Measurements from ENCODE around the gene PCSK2.

The PCSK2 gene

GRCh38 chr20:17470521-17470920 is 243.7 kb downstream of the PCSK2 start:
- TF ChIP-seq CTCF (IDR thresholded peaks at IDR 0.05; ENCODE audit: insufficient read depth, low read length, poor library complexity, severe bottlenecking): no peak
- Histone ChIP-seq H3K4me3 (replicated peaks; ENCODE audit: low read depth, low read length) (no peak overlapping the region), H3K36me3 (ENCODE audit: control insufficient read depth, insufficient read depth, low read length) (no peaks in the 10 kb centered on the region), H3K27me3 (replicated peaks; ENCODE audit: control insufficient read depth, insufficient read depth, low read length) (no peaks in the 10 kb centered on the region; the same call in 1 of the 2 replicates)
- no peak for DNase-seq (ENCODE audit: extremely low read depth, insufficient read length)

- no peaks in the 10 kb centered on the region; the same call in 1 of the 2 replicates for H3K27me3 ChIP-seq (replicated peaks; ENCODE audit: control insufficient read depth, insufficient read depth, low read length)
- TF ChIP-seq CTCF (IDR thresholded peaks at IDR 0.05; ENCODE audit: insufficient read depth, low read length, poor library complexity, severe bottlenecking): no peak
Measured at GRCh38 chr20:17470973-17471372, 244.1 kb downstream of the PCSK2 start.

GRCh38 chr20:17471606-17472187 is 244.9 kb downstream of the PCSK2 start:
- Histone ChIP-seq H3K4me3 (replicated peaks; ENCODE audit: low read depth, low read length) (no peak overlapping the region), H3K36me3 (ENCODE audit: control insufficient read depth, insufficient read depth, low read length) (no peaks in the 10 kb centered on the region), H3K27me3 (replicated peaks; ENCODE audit: control insufficient read depth, insufficient read depth, low read length) (no peaks in the 10 kb centered on the region; the same call in 1 of the 2 replicates)
- no peak for TF ChIP-seq CTCF (IDR thresholded peaks at IDR 0.05; ENCODE audit: insufficient read depth, low read length, poor library complexity, severe bottlenecking)
- no peak for DNase-seq (ENCODE audit: extremely low read depth, insufficient read length)

More at GRCh38 chr20:17470973-17471372, 244.1 kb downstream of the PCSK2 start:
- H3K36me3 ChIP-seq (ENCODE audit: control insufficient read depth, insufficient read depth, low read length): no peaks in the 10 kb centered on the region
- no peak for DNase-seq (ENCODE audit: extremely low read depth, insufficient read length)
- no peak overlapping the region for H3K4me3 ChIP-seq (replicated peaks; ENCODE audit: low read depth, low read length)

- Histone ChIP-seq H3K36me3 (ENCODE audit: control insufficient read depth, insufficient read depth, low read length) (no peaks in the 10 kb centered on the region), H3K4me3 (replicated peaks; ENCODE audit: low read depth, low read length) (no peak overlapping the region), H3K27me3 (replicated peaks; ENCODE audit: control insufficient read depth, insufficient read depth, low read length) (no peaks in the 10 kb centered on the region; the same call in 1 of the 2 replicates)
- TF ChIP-seq CTCF (IDR thresholded peaks at IDR 0.05; ENCODE audit: insufficient read depth, low read length, poor library complexity, severe bottlenecking): no peak
- no peak for DNase-seq (ENCODE audit: extremely low read depth, insufficient read length)
Measured at GRCh38 chr20:17473659-17474058, 246.8 kb downstream of the PCSK2 start.

GRCh38 chr20:17479063-17479657 is 252.3 kb downstream of the PCSK2 start:
- Histone ChIP-seq H3K27me3 (replicated peaks; ENCODE audit: control insufficient read depth, insufficient read depth, low read length) (no peaks in the 10 kb centered on the region; the same call in 1 of the 2 replicates), H3K4me3 (replicated peaks; ENCODE audit: low read depth, low read length) (no peak overlapping the region), H3K36me3 (ENCODE audit: control insufficient read depth, insufficient read depth, low read length) (no peaks in the 10 kb centered on the region)
- DNase-seq (ENCODE audit: extremely low read depth, insufficient read length): no peak
- TF ChIP-seq CTCF (IDR thresholded peaks at IDR 0.05; ENCODE audit: insufficient read depth, low read length, poor library complexity, severe bottlenecking): no peak
